Right atrium auricular region (tissue), 2 donors: ENCODE data around the gene ZNF181. TPM values are rescaled to one million over a fixed set of nuclear protein-coding genes. Genes with fewer than 3 reads are reported as not detected.
A peak's percentile ranks its signal among the peaks of the same experiment; 100 is the strongest.

Experiments
- DNase-seq: peaks from one replicate; pipeline ENCODE4 v3.0.0-alpha.2; 2019; ENCODE audit warnings: low spot score
- H3K27ac ChIP-seq, 2 donors: fragments of 200-600 bp; sonication (generic); 1 replicate in 1 of 2; 2 replicates in 1 of 2; pipeline ENCODE4 v1.5.1; 2016 to 2019
- H3K27me3 ChIP-seq, 2 donors: fragments of 200-600 bp; sonication (generic); one replicate each; pipeline versions ENCODE4 v1.5.1 to v1.6.0; 2017 to 2019
- H3K36me3 ChIP-seq: fragments of 200-600 bp; sonication (generic); one replicate; pipeline ENCODE4 v1.5.1; 2016
- H3K4me1 ChIP-seq, 2 donors: fragments of 200-600 bp; sonication (generic); one replicate each; pipeline versions ENCODE4 v1.5.1 to v1.6.0; 2017 to 2019
- H3K4me3 ChIP-seq, 2 donors: fragments of 200-600 bp; sonication (generic); 1 replicate in 1 of 2; 2 replicates in 1 of 2; pipeline ENCODE4 v1.5.1; 2017 to 2019; ENCODE audit warnings: mild to moderate bottlenecking in 1 of 2, moderate library complexity in 1 of 2
- H3K9me3 ChIP-seq, 2 donors: fragments of 200-600 bp; sonication (generic); one replicate each; pipeline ENCODE4 v1.5.1; 2019
- total RNA-seq, 2 donors: library from RNA; depleted of rRNA; stranded (reverse); fragments of >200 nt; gene quantifications; one replicate each; pipeline ENCODE4 v1.1.0, GENCODE V29; 2016
- TF ChIP-seq, protein P1 (sequence below), 2 donors: fragments of 200-600 bp; sonication (generic); IDR thresholded peaks; one replicate each; pipeline ENCODE4 v1.5.1; 2019; ENCODE audit warnings: antibody characterized with exemption in 2 of 2

Gene ZNF181
- total RNA-seq, 2 donors from 2014 or later, result 20.1 to 50.1 TPM

DNA sequence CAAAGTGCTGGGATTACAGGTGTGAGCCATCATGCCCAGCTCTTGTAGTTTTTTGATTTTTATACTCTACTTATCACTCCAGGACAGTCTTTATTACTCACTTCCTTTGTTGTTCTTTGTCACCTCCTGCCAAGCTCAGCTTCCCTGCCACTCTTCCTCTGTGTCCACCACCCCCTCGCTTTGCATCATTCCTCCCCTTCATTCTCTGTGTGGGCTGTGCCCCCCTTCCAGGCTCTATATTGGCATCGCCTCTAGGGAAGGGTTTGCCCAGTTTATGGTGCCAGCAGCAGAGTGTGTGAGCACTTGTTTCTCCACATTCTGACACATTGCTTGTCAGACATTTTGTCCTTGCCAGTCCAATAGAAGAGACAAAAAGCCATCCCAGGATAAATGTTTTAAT lies 41.5 kb upstream of the ZNF181 start:
- H3K27me3 ChIP-seq, result no peaks in the 10 kb centered on the region
- TF ChIP-seq, protein P1, sequence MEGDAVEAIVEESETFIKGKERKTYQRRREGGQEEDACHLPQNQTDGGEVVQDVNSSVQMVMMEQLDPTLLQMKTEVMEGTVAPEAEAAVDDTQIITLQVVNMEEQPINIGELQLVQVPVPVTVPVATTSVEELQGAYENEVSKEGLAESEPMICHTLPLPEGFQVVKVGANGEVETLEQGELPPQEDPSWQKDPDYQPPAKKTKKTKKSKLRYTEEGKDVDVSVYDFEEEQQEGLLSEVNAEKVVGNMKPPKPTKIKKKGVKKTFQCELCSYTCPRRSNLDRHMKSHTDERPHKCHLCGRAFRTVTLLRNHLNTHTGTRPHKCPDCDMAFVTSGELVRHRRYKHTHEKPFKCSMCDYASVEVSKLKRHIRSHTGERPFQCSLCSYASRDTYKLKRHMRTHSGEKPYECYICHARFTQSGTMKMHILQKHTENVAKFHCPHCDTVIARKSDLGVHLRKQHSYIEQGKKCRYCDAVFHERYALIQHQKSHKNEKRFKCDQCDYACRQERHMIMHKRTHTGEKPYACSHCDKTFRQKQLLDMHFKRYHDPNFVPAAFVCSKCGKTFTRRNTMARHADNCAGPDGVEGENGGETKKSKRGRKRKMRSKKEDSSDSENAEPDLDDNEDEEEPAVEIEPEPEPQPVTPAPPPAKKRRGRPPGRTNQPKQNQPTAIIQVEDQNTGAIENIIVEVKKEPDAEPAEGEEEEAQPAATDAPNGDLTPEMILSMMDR (IDR thresholded peaks at IDR 0.05), result no peak

GRCh38 chr19:34707661-34708060 lies 26.4 kb upstream of the ZNF181 start:
- Histone ChIP-seq H3K4me3 (no peak overlapping the region), H3K27me3 (no peaks in the 10 kb centered on the region), H3K4me1 (no peaks in the 10 kb centered on the region), H3K9me3 (peaks cover 0 to 5% of the 10 kb centered on the region in 2 donors), H3K36me3 (no peaks in the 10 kb centered on the region), H3K27ac (no peak overlapping the region)
- TF ChIP-seq, protein P1 (IDR thresholded peaks at IDR 0.05), result no peak
- DNase-seq, result no peak

More for the DNA sequence above, 41.5 kb upstream of the ZNF181 start:
- H3K4me3 ChIP-seq, result no peak overlapping the region
- H3K9me3 ChIP-seq, result no peaks in the 10 kb centered on the region
- no peaks in the 10 kb centered on the region for H3K36me3 ChIP-seq
- no peak overlapping the region for H3K27ac ChIP-seq
- DNase-seq, result no peak
- no peaks in the 10 kb centered on the region for H3K4me1 ChIP-seq

DNA sequence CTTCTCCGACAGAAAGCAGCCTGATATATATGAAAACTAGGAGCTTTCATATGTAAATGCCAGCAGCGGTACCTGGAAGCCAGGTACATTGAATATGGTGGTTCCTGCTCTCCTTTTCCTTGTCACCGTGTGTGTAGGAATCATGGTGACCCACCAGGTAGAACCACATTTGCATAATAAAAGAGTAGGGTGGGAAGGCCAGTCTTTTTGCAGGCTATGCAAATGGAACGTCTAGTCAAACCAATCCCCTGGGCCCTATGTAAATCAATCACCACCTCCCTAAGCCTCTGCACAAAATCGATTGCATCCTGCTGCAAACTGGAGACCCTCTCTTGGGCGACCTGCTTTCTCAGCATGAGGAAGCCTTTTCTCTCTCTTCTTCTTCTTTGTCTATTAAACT lies 22.2 kb upstream of the ZNF181 start:
- no peaks in the 10 kb centered on the region for H3K36me3 ChIP-seq
- DNase-seq, result no peak
- peaks cover 0 to 5% of the 10 kb centered on the region in 2 donors for H3K9me3 ChIP-seq
- H3K27ac ChIP-seq, result no peak overlapping the region
- H3K4me3 ChIP-seq, result no peak overlapping the region
- H3K27me3 ChIP-seq, result no peaks in the 10 kb centered on the region
- H3K4me1 ChIP-seq, result no peaks in the 10 kb centered on the region
- TF ChIP-seq, protein P1 (IDR thresholded peaks at IDR 0.05), result no peak

GRCh38 chr19:34712395-34713261 lies 21.4 kb upstream of the ZNF181 start:
- no peak overlapping the region for H3K4me3 ChIP-seq
- H3K9me3 ChIP-seq, result peaks cover 0 to 4% of the 10 kb centered on the region in 2 donors
- H3K27me3 ChIP-seq, result no peaks in the 10 kb centered on the region
- DNase-seq, result peak; percentile 64
- TF ChIP-seq, protein P1 (IDR thresholded peaks at IDR 0.05), result peak; percentile 71 to 92
- no peaks in the 10 kb centered on the region for H3K36me3 ChIP-seq
- H3K4me1 ChIP-seq, result no peaks in the 10 kb centered on the region
- no peak overlapping the region for H3K27ac ChIP-seq

GRCh38 chr19:34713262-34713637 lies 20.8 kb upstream of the ZNF181 start:
- no peaks in the 10 kb centered on the region for H3K27me3 ChIP-seq
- peaks cover 0 to 4% of the 10 kb centered on the region in 2 donors for H3K9me3 ChIP-seq
- TF ChIP-seq, protein P1 (IDR thresholded peaks at IDR 0.05), result no peak

More at GRCh38 chr19:34713262-34713637, 20.8 kb upstream of the ZNF181 start:
- Histone ChIP-seq H3K27ac (no peak overlapping the region), H3K36me3 (no peaks in the 10 kb centered on the region), H3K4me1 (no peaks in the 10 kb centered on the region), H3K4me3 (no peak overlapping the region)
- no peak for DNase-seq
